HepG2 (cell line): ENCODE results near the gene CPB2.

Experiments used
- CAMTA2 ChIP-seq: sonication (generic); formaldehyde crosslinking; IDR thresholded peaks from 2 replicates; pipeline ENCODE4 v1.4.0; 2020; ENCODE audit warnings: mild to moderate bottlenecking, missing genetic modification reagents, borderline replicate concordance
- KMT2A ChIP-seq: sonication (generic); formaldehyde crosslinking; IDR thresholded peaks from 2 replicates; pipeline ENCODE4 v1.4.0; 2020; ENCODE audit warnings: missing genetic modification reagents
- POLR2AphosphoS5 ChIP-seq: IDR thresholded peaks from 2 replicates; pipeline ENCODE4 v1.6.1; 2012; ENCODE audit warnings: low read depth, low read length
- ZNF235 ChIP-seq: sonication (generic); formaldehyde crosslinking; IDR thresholded peaks from 2 replicates; pipeline ENCODE4 v1.8.1; 2023; ENCODE audit warnings: mild to moderate bottlenecking, missing genetic modification reagents, borderline replicate concordance
- TF ChIP-seq, protein P1 (sequence below): sonication (generic); formaldehyde crosslinking; IDR thresholded peaks from 2 replicates; pipeline ENCODE4 v1.4.0; 2020; ENCODE audit warnings: missing genetic modification reagents
- TF ChIP-seq, protein P2 (sequence below): sonication (generic); formaldehyde crosslinking; IDR thresholded peaks from 2 replicates; pipeline ENCODE4 v1.4.0; 2020; ENCODE audit warnings: missing genetic modification reagents, borderline replicate concordance

- TF ChIP-seq, protein P1, sequence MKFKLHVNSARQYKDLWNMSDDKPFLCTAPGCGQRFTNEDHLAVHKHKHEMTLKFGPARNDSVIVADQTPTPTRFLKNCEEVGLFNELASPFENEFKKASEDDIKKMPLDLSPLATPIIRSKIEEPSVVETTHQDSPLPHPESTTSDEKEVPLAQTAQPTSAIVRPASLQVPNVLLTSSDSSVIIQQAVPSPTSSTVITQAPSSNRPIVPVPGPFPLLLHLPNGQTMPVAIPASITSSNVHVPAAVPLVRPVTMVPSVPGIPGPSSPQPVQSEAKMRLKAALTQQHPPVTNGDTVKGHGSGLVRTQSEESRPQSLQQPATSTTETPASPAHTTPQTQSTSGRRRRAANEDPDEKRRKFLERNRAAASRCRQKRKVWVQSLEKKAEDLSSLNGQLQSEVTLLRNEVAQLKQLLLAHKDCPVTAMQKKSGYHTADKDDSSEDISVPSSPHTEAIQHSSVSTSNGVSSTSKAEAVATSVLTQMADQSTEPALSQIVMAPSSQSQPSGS (CRISPR knock-in tag) = no peak
- TF ChIP-seq CAMTA2 (no peak), ZNF235 (CRISPR knock-in tag) (no peak), KMT2A (CRISPR knock-in tag) (no peak), POLR2AphosphoS5 (no peak)
- TF ChIP-seq, protein P2, sequence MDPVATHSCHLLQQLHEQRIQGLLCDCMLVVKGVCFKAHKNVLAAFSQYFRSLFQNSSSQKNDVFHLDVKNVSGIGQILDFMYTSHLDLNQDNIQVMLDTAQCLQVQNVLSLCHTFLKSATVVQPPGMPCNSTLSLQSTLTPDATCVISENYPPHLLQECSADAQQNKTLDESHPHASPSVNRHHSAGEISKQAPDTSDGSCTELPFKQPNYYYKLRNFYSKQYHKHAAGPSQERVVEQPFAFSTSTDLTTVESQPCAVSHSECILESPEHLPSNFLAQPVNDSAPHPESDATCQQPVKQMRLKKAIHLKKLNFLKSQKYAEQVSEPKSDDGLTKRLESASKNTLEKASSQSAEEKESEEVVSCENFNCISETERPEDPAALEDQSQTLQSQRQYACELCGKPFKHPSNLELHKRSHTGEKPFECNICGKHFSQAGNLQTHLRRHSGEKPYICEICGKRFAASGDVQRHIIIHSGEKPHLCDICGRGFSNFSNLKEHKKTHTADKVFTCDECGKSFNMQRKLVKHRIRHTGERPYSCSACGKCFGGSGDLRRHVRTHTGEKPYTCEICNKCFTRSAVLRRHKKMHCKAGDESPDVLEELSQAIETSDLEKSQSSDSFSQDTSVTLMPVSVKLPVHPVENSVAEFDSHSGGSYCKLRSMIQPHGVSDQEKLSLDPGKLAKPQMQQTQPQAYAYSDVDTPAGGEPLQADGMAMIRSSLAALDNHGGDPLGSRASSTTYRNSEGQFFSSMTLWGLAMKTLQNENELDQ (CRISPR knock-in tag) = no peak
Observed at GRCh38 chr13:46101484-46102254, 3.2 kb downstream of the CPB2 start.
